AG09309 (cell line): ENCODE data around the gene VAC14.
A peak's percentile ranks its signal among the peaks of the same experiment; 100 is the strongest.

ENCODE experiments used
- DNase-seq: peaks from one replicate; pipeline ENCODE4 v3.0.0-alpha.2; 2010; ENCODE audit warnings: low read depth
- H3K4me3 ChIP-seq: 2 replicates; pipeline ENCODE4 v1.5.1; 2011; ENCODE audit warnings: mild to moderate bottlenecking, low read depth, low read length, moderate library complexity; ENCODE audit not compliant: control insufficient read depth
- CTCF ChIP-seq: IDR thresholded peaks from 2 replicates; pipeline ENCODE4 v1.5.1; 2011; ENCODE audit warnings: mild to moderate bottlenecking, low read depth, low read length, inconsistent platforms; ENCODE audit not compliant: insufficient read depth, control insufficient read depth; ENCODE audit errors: missing control alignments

The VAC14 gene

GRCh38 chr16:70657956-70658355, 143.0 kb downstream of the VAC14 start:
- DNase-seq: no peak
- no peak for TF ChIP-seq CTCF

GRCh38 chr16:70656712-70657263, 144.2 kb downstream of the VAC14 start:
- TF ChIP-seq CTCF: no peak
- no peak overlapping the region for H3K4me3 ChIP-seq
- DNase-seq: no peak

More at GRCh38 chr16:70657956-70658355, 143.0 kb downstream of the VAC14 start:
- H3K4me3 ChIP-seq: no peak overlapping the region

DNA sequence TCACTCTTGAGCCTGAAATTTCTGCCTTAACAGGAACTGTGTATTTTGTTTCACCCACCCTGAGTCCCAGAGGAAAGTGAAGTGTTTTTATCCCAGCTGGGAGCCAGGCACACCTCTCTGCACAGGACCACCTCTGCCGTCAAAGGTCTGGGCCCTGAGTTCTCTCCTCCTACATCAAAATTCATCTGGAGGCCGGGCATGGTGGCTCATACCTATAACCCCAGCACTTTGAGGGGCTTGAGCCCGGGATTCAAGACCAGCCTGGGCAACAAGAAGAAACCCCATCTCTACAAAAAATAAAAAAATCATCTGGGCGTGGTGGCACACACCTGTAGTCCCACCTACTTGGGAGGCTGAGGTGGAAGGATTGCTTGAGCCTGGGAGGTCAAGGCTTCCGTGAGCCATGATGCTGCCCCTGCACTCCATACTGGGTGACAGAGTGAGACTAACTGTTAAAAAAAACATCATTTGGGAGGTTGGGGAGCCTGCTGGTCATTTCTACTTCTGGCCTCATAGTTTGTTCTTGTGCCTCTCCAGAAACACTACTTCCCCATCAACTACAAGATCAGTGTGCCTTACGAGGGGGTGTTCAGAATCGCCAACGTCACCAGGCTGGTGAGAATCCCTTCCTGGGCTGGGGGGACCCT, 144.8 kb downstream of the VAC14 start:
- no peak overlapping the region for H3K4me3 ChIP-seq
- no peak for TF ChIP-seq CTCF

GRCh38 chr16:70653809-70654771, 146.9 kb downstream of the VAC14 start:
- TF ChIP-seq CTCF: peak; percentile 86
- H3K4me3 ChIP-seq: peak overlapping the region; percentile 41
- DNase-seq: peak; percentile 34

More for the DNA sequence above, 144.8 kb downstream of the VAC14 start:
- DNase-seq: no peak

DNA sequence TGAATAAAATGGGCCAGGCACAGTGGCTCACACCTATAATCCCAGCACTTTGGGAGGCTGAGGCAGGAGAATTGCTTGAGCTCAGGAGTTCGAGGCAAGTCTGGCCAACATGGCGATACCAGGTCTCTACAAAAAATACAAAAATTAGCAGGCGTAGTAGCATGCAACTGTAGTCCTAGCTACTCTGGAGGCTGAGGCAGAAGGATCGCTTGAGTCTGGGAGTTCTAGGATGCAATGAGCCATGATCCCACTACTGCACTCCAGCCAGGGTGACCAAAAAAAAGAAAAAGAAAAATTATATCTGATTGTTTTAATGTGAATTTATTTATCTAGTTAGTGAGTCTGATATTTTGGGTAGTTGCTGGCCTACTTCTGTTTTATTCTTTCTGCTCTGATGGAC, 147.6 kb downstream of the VAC14 start:
- DNase-seq: no peak
- TF ChIP-seq CTCF: no peak
- H3K4me3 ChIP-seq: no peak overlapping the region

GRCh38 chr16:70652322-70652721, 148.6 kb downstream of the VAC14 start:
- H3K4me3 ChIP-seq: no peak overlapping the region
- TF ChIP-seq CTCF: no peak
- no peak for DNase-seq
